HEK293T (cell line): Measurements from ENCODE around the gene VANGL1.

Experiments
- CTCF ChIA-PET: fragments of 350-600 bp; formaldehyde crosslinking; extraction: SDS; loops from one replicate; lab custom pipeline; 2021; ENCODE audit warnings: antibody characterized with exemption, inconsistent platforms; lab: Yijun Ruan, JAX
- POLR2A ChIA-PET: fragments of 350-600 bp; formaldehyde crosslinking; extraction: SDS; loops from one replicate; lab custom pipeline; 2020; ENCODE audit warnings: antibody characterized with exemption, inconsistent platforms; lab: Yijun Ruan, JAX
- DNase-seq: peaks from one replicate; pipeline ENCODE4 v3.0.0; 2012; ENCODE audit warnings: mixed read lengths; ENCODE audit errors: extremely low spot score
- ARNT ChIP-seq: fragments of 450-650 bp; IDR thresholded peaks from 2 replicates; pipeline ENCODE4 v1.6.1; 2017; ENCODE audit warnings: mild to moderate bottlenecking
- BHLHE40 ChIP-seq: fragments of 450-650 bp; IDR thresholded peaks from 2 replicates; pipeline ENCODE4 v1.6.1; 2016; ENCODE audit warnings: mild to moderate bottlenecking, moderate library complexity, borderline replicate concordance
- CTBP1 ChIP-seq: fragments of 450-650 bp; IDR thresholded peaks from 2 replicates; pipeline ENCODE4 v1.6.1; 2016; ENCODE audit warnings: borderline replicate concordance
- ELF4 ChIP-seq: fragments of 450-650 bp; IDR thresholded peaks from 2 replicates; pipeline ENCODE4 v1.6.1; 2017; ENCODE audit warnings: antibody characterized with exemption
- FOXA1 ChIP-seq: fragments of 450-650 bp; IDR thresholded peaks from 2 replicates; pipeline ENCODE4 v1.6.1; 2016; ENCODE audit warnings: mild to moderate bottlenecking
- FOXK2 ChIP-seq: fragments of 450-650 bp; IDR thresholded peaks from 2 replicates; pipeline ENCODE4 v1.6.1; 2016; ENCODE audit warnings: mild to moderate bottlenecking
- FOXM1 ChIP-seq: fragments of 450-650 bp; IDR thresholded peaks from 2 replicates; pipeline ENCODE4 v1.6.1; 2017; ENCODE audit warnings: mild to moderate bottlenecking, borderline replicate concordance
- HDGF ChIP-seq: fragments of 450-650 bp; IDR thresholded peaks from 2 replicates; pipeline ENCODE4 v1.6.1; 2017; ENCODE audit warnings: antibody characterized with exemption, borderline replicate concordance
- L3MBTL2 ChIP-seq: fragments of 450-650 bp; conservative IDR thresholded peaks from 2 replicates; pipeline ENCODE4 v1.6.1; 2016; ENCODE audit warnings: mild to moderate bottlenecking
- LEF1 ChIP-seq: fragments of 450-650 bp; IDR thresholded peaks from 2 replicates; pipeline ENCODE4 v1.6.1; 2017; ENCODE audit warnings: mild to moderate bottlenecking, borderline replicate concordance
- NFRKB ChIP-seq: fragments of 450-650 bp; IDR thresholded peaks from 2 replicates; pipeline ENCODE4 v1.6.1; 2016; ENCODE audit warnings: mild to moderate bottlenecking, moderate library complexity
- PKNOX1 ChIP-seq: fragments of 450-650 bp; IDR thresholded peaks from 2 replicates; pipeline ENCODE4 v1.6.1; 2016
- SP1 ChIP-seq: fragments of 450-650 bp; IDR thresholded peaks from 2 replicates; pipeline ENCODE4 v1.6.1; 2017
- SUZ12 ChIP-seq: fragments of 450-650 bp; IDR thresholded peaks from 2 replicates; pipeline ENCODE4 v1.6.1; 2016; ENCODE audit warnings: mild to moderate bottlenecking
- TARDBP ChIP-seq: fragments of 450-650 bp; IDR thresholded peaks from 2 replicates; pipeline ENCODE4 v1.6.1; 2016
- ZNF384 ChIP-seq: fragments of 450-650 bp; IDR thresholded peaks from 2 replicates; pipeline ENCODE4 v1.6.1; 2016

The VANGL1 gene

GRCh38 chr1:115740811-115741210 is 99.0 kb downstream of the VANGL1 start:
- no peak for DNase-seq
- ChIA-PET POLR2A (no interaction called here), CTCF (no interaction called here)
- TF ChIP-seq SP1 (no peak), ZNF384 (no peak)

- DNase-seq: no peak
- TF ChIP-seq ELF4 (no peak), ZNF384 (no peak), SP1 (no peak), SUZ12 (no peak), PKNOX1 (no peak), FOXK2 (no peak), FOXM1 (no peak), LEF1 (no peak), ARNT (no peak), FOXA1 (no peak), L3MBTL2 (no peak), NFRKB (no peak), HDGF (no peak), CTBP1 (no peak), BHLHE40 (no peak), TARDBP (no peak)
- CTCF ChIA-PET: no interaction called here
- POLR2A ChIA-PET: no interaction called here
These were observed 103.0 kb downstream of the VANGL1 start for GRCh38 chr1:115744646-115745275.

- no peak for TF ChIP-seq ELF4
- ChIA-PET POLR2A (no interaction called here), CTCF (no interaction called here)
- no peak for DNase-seq
These were observed 104.4 kb downstream of the VANGL1 start for GRCh38 chr1:115746021-115746690.
